GM18519 (cell line): ENCODE measurements around the gene SAMSN1.

Experiments used
- ATAC-seq: cut with Tn5 transposase; IDR thresholded peaks from one replicate; pipeline ENCODE4 v1.9.1; 2021; ENCODE audit warnings: mild to moderate bottlenecking, moderate library complexity; ENCODE audit not compliant: unreplicated experiment, low FRiP score

The SAMSN1 gene

GRCh38 chr21:14452727-14453241 lies 93.3 kb downstream of the SAMSN1 start:
- no peak for ATAC-seq

GRCh38 chr21:14452031-14452726 lies 93.9 kb downstream of the SAMSN1 start:
- ATAC-seq: no peak

- no peak for ATAC-seq
Measured at GRCh38 chr21:14451546-14451945, 94.6 kb downstream of the SAMSN1 start.

GRCh38 chr21:14448784-14449183 lies 97.3 kb downstream of the SAMSN1 start:
- ATAC-seq: no peak

- ATAC-seq: no peak
Measured at GRCh38 chr21:14438211-14438610, 107.9 kb downstream of the SAMSN1 start.

GRCh38 chr21:14435423-14435822 lies 110.7 kb downstream of the SAMSN1 start:
- ATAC-seq: no peak
